Raji (cell line): ENCODE results near the gene TEX261.

Experiments used
- POLR2A ChIP-seq: IDR thresholded peaks from 2 replicates; pipeline ENCODE4 v1.6.1; 2011; ENCODE audit warnings: low read depth, low read length, control low read depth; ENCODE audit not compliant: insufficient read depth

TEX261 gene

GRCh38 chr2:70949086-70949485, 45.6 kb downstream of the TEX261 start:
- TF ChIP-seq POLR2A = no peak

- TF ChIP-seq POLR2A = peak; percentile 66
These were observed 46.2 kb downstream of the TEX261 start for GRCh38 chr2:70948337-70949003.

GRCh38 chr2:70947556-70948184, 47.0 kb downstream of the TEX261 start:
- TF ChIP-seq POLR2A = no peak

GRCh38 chr2:70946832-70947442, 47.7 kb downstream of the TEX261 start:
- TF ChIP-seq POLR2A = no peak

GRCh38 chr2:70944111-70944690, 50.5 kb downstream of the TEX261 start:
- no peak for TF ChIP-seq POLR2A

GRCh38 chr2:70943205-70943871, 51.3 kb downstream of the TEX261 start:
- no peak for TF ChIP-seq POLR2A

GRCh38 chr2:70942396-70943204, 52.1 kb downstream of the TEX261 start:
- no peak for TF ChIP-seq POLR2A

GRCh38 chr2:70941701-70942100, 53.0 kb downstream of the TEX261 start:
- TF ChIP-seq POLR2A = no peak

- no peak for TF ChIP-seq POLR2A
These were observed 53.5 kb downstream of the TEX261 start for GRCh38 chr2:70941186-70941585.

GRCh38 chr2:70939839-70940580, 54.7 kb downstream of the TEX261 start:
- no peak for TF ChIP-seq POLR2A

GRCh38 chr2:70939001-70939838, 55.5 kb downstream of the TEX261 start:
- TF ChIP-seq POLR2A = no peak

GRCh38 chr2:70938586-70938950, 56.1 kb downstream of the TEX261 start:
- no peak for TF ChIP-seq POLR2A

GRCh38 chr2:70937866-70938585, 56.6 kb downstream of the TEX261 start:
- no peak for TF ChIP-seq POLR2A
